Naive thymus-derived CD4-positive, alpha-beta T cell (primary cell): ENCODE data around the gene NAB2. TPM values are rescaled to one million over a fixed set of nuclear protein-coding genes. Genes with fewer than 3 reads are reported as not detected.
A peak's percentile ranks its signal among the peaks of the same experiment; 100 is the strongest.

Source experiments
- ATAC-seq: fragments of 150-1000 bp; cut with Tn5 transposase; 2 replicates; pipeline ENCODE4 v1.10.0; 2021; ENCODE audit warnings: mild to moderate bottlenecking, moderate library complexity
- CTCF ChIA-PET: fragments of 350-600 bp; sonication (Branson Sonifier 250); formaldehyde crosslinking; loops from one replicate; lab custom pipeline; 2021; ENCODE audit warnings: antibody characterized with exemption; lab: Charles Lee
- POLR2A ChIA-PET: fragments of 350-600 bp; sonication (Branson Sonifier 250); formaldehyde crosslinking; loops from one replicate; lab custom pipeline; 2021; ENCODE audit warnings: antibody characterized with exemption, inconsistent platforms; lab: Charles Lee
- DNase-seq, 9 donors: peaks; one replicate each; pipeline versions ENCODE4 v3.0.0 to v3.0.0-alpha.2; 2020 to 2022; ENCODE audit warnings: mixed read lengths in 1 of 9
- H3K27ac ChIP-seq: one replicate; pipeline ENCODE4 v1.7.0; 2013; ENCODE audit warnings: mild to moderate bottlenecking, low read depth, low read length, moderate library complexity
- H3K27me3 ChIP-seq, 2 donors: one replicate each; pipeline ENCODE4 v1.7.0; 2013; ENCODE audit warnings: low read length in 2 of 2, mild to moderate bottlenecking in 2 of 2, moderate library complexity in 2 of 2; ENCODE audit not compliant: control insufficient read depth in 2 of 2, insufficient read depth in 2 of 2
- H3K36me3 ChIP-seq, 3 experiments: 1 replicate in 2 of 3; 2 replicates in 1 of 3; pipeline ENCODE4 v1.7.0; 2013; ENCODE audit warnings: low read length in 3 of 3, mild to moderate bottlenecking in 3 of 3, moderate library complexity in 1 of 3; ENCODE audit not compliant: insufficient read depth in 3 of 3, control insufficient read depth in 2 of 3
- H3K4me1 ChIP-seq, 2 donors: one replicate each; pipeline ENCODE4 v1.7.0; 2013; ENCODE audit warnings: low read length in 2 of 2, mild to moderate bottlenecking in 2 of 2, moderate library complexity in 1 of 2; ENCODE audit not compliant: control insufficient read depth in 2 of 2, insufficient read depth in 2 of 2
- H3K4me3 ChIP-seq: 2 replicates; pipeline ENCODE4 v1.7.0; 2013; ENCODE audit warnings: mild to moderate bottlenecking, low read length
- H3K9me3 ChIP-seq, 3 experiments: 1 replicate in 2 of 3; 2 replicates in 1 of 3; pipeline ENCODE4 v1.7.0; 2013; ENCODE audit warnings: low read length in 3 of 3; ENCODE audit not compliant: control insufficient read depth in 2 of 3
- H3K27ac Mint-ChIP-seq, 9 donors: one replicate each; pipeline ENCODE4 v1.8.0; 2020 to 2022; ENCODE audit warnings: mixed read lengths in 9 of 9, mild to moderate bottlenecking in 8 of 9, moderate library complexity in 5 of 9, inconsistent platforms in 2 of 9
- H3K27me3 Mint-ChIP-seq, 5 donors: one replicate each; pipeline ENCODE4 v1.8.0; 2021 to 2022; ENCODE audit warnings: mixed read lengths in 5 of 5, mild to moderate bottlenecking in 1 of 5
- H3K36me3 Mint-ChIP-seq, 5 donors: one replicate each; pipeline ENCODE4 v1.8.0; 2020 to 2022; ENCODE audit warnings: mixed read lengths in 5 of 5, mild to moderate bottlenecking in 3 of 5, inconsistent platforms in 1 of 5
- H3K4me1 Mint-ChIP-seq, 7 donors: one replicate each; pipeline ENCODE4 v1.8.0; 2020 to 2022; ENCODE audit warnings: mixed read lengths in 7 of 7, mild to moderate bottlenecking in 3 of 7, inconsistent platforms in 1 of 7
- H3K4me3 Mint-ChIP-seq, 10 donors: one replicate each; pipeline ENCODE4 v1.8.0; 2020 to 2022; ENCODE audit warnings: mild to moderate bottlenecking in 10 of 10, mixed read lengths in 10 of 10, moderate library complexity in 6 of 10, inconsistent platforms in 2 of 10
- H3K9me3 Mint-ChIP-seq, 11 donors: one replicate each; pipeline ENCODE4 v1.8.0; 2020 to 2022; ENCODE audit warnings: mixed read lengths in 11 of 11, mild to moderate bottlenecking in 4 of 11, inconsistent platforms in 1 of 11, moderate library complexity in 1 of 11
- intact Hi-C, 2 donors: fragments of 100-400 bp; cut with micrococcal nuclease; formaldehyde crosslinking; loops; one replicate each; pipeline ENCODE4 v1.15.1; 2023
- polyA plus RNA-seq, 2 donors: library from polyadenylated mRNA; unstranded; fragments of 300-500 nt; fragmentation: Illumina TruSeq; gene quantifications; one replicate each; pipeline ENCODE4 v1.2.3, GENCODE V29; 2021
- total RNA-seq, 6 experiments: library from RNA in 5 of 6; stranded (reverse) in 5 of 6; gene quantifications; 1 replicate in 5 of 6; 2 replicates in 1 of 6; pipeline ENCODE4 v1.2.3 and lab custom pipeline; 2021 to 2026

The NAB2 gene
- total and polyA plus RNA-seq, 7 experiments from 2014 or later: 0.46 to 22.4 (median 7.2) TPM

DNA sequence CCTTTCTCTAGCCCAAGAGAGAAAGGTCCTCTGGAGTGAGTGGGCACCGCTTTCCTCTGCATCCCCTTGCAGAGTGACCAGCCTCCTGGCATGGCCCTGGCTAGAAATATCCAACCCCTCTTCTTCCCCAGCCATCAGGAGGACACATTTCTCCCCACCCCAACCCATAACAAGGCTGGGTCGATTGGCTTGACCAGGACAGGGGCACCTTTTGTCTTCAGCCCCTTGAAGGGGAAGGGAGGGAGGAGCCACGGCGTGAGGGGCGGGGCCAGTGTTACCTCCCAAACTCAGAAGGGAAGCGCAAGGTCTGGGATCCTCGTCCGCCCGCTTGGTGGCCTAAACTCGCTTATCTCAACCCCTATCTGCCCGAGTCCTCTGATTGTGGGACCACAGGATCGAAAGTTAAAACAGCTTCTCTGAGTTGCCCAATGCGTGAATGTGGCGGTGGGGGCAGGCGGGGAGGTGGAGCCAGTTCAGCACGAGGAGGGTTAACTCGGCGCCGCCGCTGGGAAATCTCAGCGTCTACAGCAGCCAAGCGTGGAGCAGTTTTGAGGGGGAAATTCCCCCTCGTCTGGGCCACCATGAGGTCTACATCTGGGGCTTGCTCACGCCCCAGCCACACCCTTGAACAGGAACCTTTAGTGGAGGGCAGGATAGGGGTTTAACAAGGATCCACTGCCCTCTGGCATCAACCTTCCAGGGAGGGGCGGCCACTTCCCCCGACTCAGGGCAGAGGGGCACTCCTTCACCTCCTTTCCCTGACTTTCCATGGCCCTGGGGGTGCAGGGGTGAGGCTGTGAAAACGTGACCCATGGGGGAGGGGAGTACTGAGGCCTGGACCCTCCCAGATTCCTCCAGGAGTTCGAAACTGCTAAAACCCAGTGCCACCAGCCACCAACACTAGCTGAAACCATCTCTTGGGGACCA, 21.5 kb downstream of the NAB2 start:
- no peaks in the 10 kb centered on the region for H3K9me3 ChIP-seq
- Mint-ChIP-seq H3K27ac (peak overlapping the region; percentile 93 to 100 (median 97)), H3K4me3 (peak overlapping the region; percentile 89 to 100 (median 98)), H3K27me3 (no peaks in the 10 kb centered on the region), H3K36me3 (peaks cover 8 to 30% (median 11%) of the 10 kb centered on the region in 5 donors), H3K9me3 (peaks cover 0 to 9% (median 0%) of the 10 kb centered on the region in 11 donors), H3K4me1 (peaks cover 43 to 61% (median 47%) of the 10 kb centered on the region in 7 donors)
- H3K4me1 ChIP-seq: peaks cover 12 to 26% of the 10 kb centered on the region in 2 donors
- intact Hi-C loops: loop anchor here (1.0 to 5.0 kb wide), 14 partner anchors 8 to 736 kb away; partner anchors contain the start of genes ATP5F1B (in 1 of the 2), CTDSP2 (in 1 of the 2), DDIT3 (in 1 of the 2) and GLI1 (in 1 of the 2)
- ChIA-PET POLR2A (interaction anchor here (0.5 to 17.1 kb wide), 19 partner anchors 14 to 1180 kb away, joined by 3 to 401 read pairs (median 8); partner anchors contain the start of genes ATP5F1B, DGKA, LRP1 and NAB2), CTCF (interaction anchor here (1.5 to 6.6 kb wide), 13 partner anchors 9 to 357 kb away, joined by 6 to 212 read pairs (median 26); partner anchors contain the start of genes NAB2, NEMP1 and ZBTB39)
- DNase-seq: peak; percentile 36 to 84 (median 43)
- H3K36me3 ChIP-seq: peaks cover 0 to 38% (median 19%) of the 10 kb centered on the region in 3 experiments
- H3K27ac ChIP-seq: peak overlapping the region; percentile 92
- ATAC-seq: peak; percentile 44
- no peaks in the 10 kb centered on the region for H3K27me3 ChIP-seq
- peak overlapping the region; percentile 75 for H3K4me3 ChIP-seq

DNA sequence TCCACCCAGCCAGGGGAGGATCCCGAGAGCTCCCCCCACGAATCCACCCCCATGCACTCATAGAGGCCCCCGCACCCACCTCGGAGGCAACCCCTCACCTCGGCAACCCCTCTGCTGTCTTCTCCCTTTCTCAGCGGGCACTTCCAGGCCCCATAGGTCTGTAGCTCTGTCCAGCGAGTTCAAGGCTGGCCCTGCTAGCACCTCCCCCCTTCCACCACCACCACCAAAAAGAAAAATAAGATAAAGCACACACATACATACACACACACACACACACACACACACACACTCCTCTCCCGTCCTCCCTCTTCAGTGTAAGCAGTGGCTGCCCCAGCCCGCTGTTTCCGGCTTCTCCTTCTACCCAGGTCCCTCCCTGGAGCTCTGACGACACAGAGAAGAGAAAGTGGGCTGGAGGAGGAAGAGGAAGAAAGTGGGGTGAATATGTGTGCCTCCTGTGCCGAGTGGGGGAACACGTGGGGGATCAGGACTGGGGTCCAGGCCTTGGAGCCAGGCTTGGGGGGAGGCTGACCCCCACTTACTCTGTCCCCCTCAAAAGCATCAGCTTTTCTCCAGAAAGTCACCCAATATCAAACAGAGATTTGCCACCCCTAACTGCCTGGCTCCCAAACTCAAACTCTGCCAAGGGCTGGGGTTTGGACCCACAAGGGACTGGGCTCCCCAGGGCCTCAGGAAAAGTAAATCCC, 22.3 kb downstream of the NAB2 start, which contains the start of gene STAT6:
TSS of gene STAT6 (minus strand) at position 332 of the 704 bp plus-strand sequence. CDS start 3,084 bp downstream, outside the sequence.
- no peaks in the 10 kb centered on the region for H3K9me3 ChIP-seq
- DNase-seq: peak; percentile 53 to 94 (median 87)
- peak within 1 kb of the TSS; percentile 93 to 100 (median 97) for H3K27ac Mint-ChIP-seq
- peak within 1 kb of the TSS; percentile 75 for H3K4me3 ChIP-seq
- ChIA-PET CTCF (interaction anchor here (0.6 to 6.6 kb wide), 32 partner anchors 9 to 600 kb away, joined by 3 to 212 read pairs (median 6); partner anchors contain the start of genes NAB2, NEMP1, SHMT2 and ZBTB39), POLR2A (interaction anchor here (0.5 to 17.1 kb wide), 33 partner anchors 11 to 1181 kb away, joined by 3 to 401 read pairs (median 6); partner anchors contain the start of genes ATP5F1B, DGKA, LRP1 and NAB2)
- peaks cover 0 to 30% (median 11%) of the 10 kb centered on the region in 3 experiments for H3K36me3 ChIP-seq
- H3K4me3 Mint-ChIP-seq: peak within 1 kb of the TSS; percentile 89 to 100 (median 98)
- H3K27ac ChIP-seq: peak within 1 kb of the TSS; percentile 92
- peaks cover 12 to 26% of the 10 kb centered on the region in 2 donors for H3K4me1 ChIP-seq
- H3K27me3 Mint-ChIP-seq: no peaks in the 10 kb centered on the region
- peaks cover 41 to 54% (median 46%) of the 10 kb centered on the region in 7 donors for H3K4me1 Mint-ChIP-seq
- peak; percentile 77 for ATAC-seq
- intact Hi-C loops: loop anchor here (1.0 to 5.0 kb wide), 14 partner anchors 9 to 736 kb away; partner anchors contain the start of genes ATP5F1B (in 1 of the 2), CTDSP2 (in 1 of the 2), DDIT3 (in 1 of the 2) and GLI1 (in 1 of the 2)
- no peaks in the 10 kb centered on the region for H3K27me3 ChIP-seq
- H3K9me3 Mint-ChIP-seq: peaks cover 0 to 9% (median 0%) of the 10 kb centered on the region in 11 donors
- peaks cover 7 to 25% (median 11%) of the 10 kb centered on the region in 5 donors for H3K36me3 Mint-ChIP-seq

DNA sequence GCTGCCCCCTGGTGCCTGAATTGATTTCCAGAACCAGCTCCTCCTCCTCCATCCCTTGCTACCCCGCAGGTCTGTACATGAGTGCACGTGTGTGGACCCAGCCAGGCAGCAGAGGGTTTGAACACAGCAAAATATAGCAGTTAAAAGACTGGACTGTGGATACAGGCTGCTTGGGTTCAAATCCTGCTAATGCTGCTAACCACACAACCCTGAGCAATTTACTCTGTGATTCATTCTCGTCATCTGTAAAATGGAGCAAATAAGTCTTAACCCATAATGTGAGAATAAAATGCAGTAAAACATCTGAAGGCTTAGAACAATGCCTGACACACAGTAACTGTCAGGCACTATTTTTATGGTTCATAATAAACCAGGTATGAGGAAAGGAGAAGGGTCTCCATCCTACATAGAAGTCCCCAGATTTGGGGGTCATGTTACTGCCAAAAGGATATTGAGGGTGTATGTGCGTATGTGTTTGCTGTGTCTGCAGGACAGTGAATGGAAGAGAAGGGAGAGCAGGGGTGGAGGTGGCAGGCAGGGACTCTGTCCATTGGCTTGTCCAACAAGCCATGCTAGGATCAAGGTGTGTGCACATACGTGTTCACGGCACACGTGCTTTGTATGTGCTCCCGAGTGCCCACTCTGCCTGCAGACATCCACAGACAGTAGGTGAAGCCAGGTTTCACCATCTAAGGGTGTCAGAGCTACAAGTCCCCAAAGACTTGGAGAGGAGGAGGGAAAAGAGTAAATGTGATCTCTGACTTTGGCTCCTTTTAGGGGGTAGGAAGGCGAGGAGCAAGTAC, 23.8 kb downstream of the NAB2 start:
- H3K27ac ChIP-seq: peak overlapping the region; percentile 92
- peaks cover 0 to 5% (median 0%) of the 10 kb centered on the region in 5 donors for H3K27me3 Mint-ChIP-seq
- H3K27me3 ChIP-seq: no peaks in the 10 kb centered on the region
- peaks cover 0 to 15% (median 0%) of the 10 kb centered on the region in 3 experiments for H3K36me3 ChIP-seq
- H3K36me3 Mint-ChIP-seq: peaks cover 0 to 13% (median 5%) of the 10 kb centered on the region in 5 donors
- ATAC-seq: no peak
- peaks cover 26 to 39% (median 31%) of the 10 kb centered on the region in 7 donors for H3K4me1 Mint-ChIP-seq
- no peaks in the 10 kb centered on the region for H3K9me3 ChIP-seq
- POLR2A ChIA-PET: interaction anchor here (0.6 to 17.1 kb wide), 29 partner anchors 12 to 596 kb away, joined by 3 to 401 read pairs (median 6); partner anchors contain the start of genes LRP1, NAB2, NACA and NEMP1
- peak overlapping the region; percentile 93 to 100 (median 97) for H3K27ac Mint-ChIP-seq
- peaks cover 0 to 9% (median 0%) of the 10 kb centered on the region in 11 donors for H3K9me3 Mint-ChIP-seq
- no peak for DNase-seq
- H3K4me3 ChIP-seq: peak overlapping the region; percentile 75
- H3K4me1 ChIP-seq: peaks cover 12 to 21% of the 10 kb centered on the region in 2 donors
- peak overlapping the region; percentile 89 to 100 (median 98) for H3K4me3 Mint-ChIP-seq
- intact Hi-C loops: loop anchor here (1.0 to 5.0 kb wide), 16 partner anchors 16 to 630 kb away; partner anchors contain the start of genes ATP5F1B (in 1 of the 2), DDIT3 (in 1 of the 2), GLI1 (in 1 of the 2) and INHBE (in 1 of the 2)
- CTCF ChIA-PET: interaction anchor here (0.6 to 6.6 kb wide), 36 partner anchors 9 to 891 kb away, joined by 3 to 212 read pairs (median 6); partner anchors contain the start of genes LRP1, NAB2, NEMP1 and RNF41

DNA sequence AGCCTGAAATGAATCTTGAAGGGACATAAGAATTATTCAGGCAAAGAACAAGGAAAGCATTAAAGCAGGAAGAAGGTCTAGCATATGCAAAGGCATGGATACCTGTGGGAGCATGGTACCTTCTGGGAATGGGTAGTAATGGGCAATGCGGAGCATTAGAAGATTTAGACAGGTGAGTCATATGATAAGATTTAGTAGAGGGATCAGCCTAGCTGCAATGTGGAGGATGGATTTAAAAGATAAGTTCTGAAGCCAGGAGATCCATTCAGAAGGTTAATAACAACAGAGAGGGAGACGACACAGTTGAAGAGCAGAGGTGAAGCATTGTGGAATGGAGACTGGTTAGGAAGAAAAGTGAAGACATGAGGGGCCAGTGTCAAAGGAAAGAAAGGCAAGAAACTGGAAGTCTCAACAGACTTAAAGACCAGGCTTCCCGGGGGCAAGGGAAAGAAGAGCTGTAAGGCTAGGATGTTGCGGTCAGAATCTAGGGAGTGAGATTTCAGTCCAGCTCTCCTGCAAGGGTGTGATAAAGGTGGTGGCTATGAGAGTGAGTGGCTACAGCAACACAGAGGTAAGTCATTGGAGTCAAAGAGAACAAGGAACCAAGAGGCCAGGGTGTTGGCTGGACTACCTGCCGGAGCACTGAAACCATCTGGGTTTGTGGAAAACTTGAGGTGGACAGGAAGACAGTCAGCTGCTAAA, 27.8 kb downstream of the NAB2 start:
- ChIA-PET CTCF (interaction anchor here (0.6 to 2.8 kb wide), 5 partner anchors 8 to 365 kb away, joined by 3 to 12 read pairs (median 7); no protein-coding TSS in a partner anchor), POLR2A (interaction anchor here (0.6 to 1.4 kb wide), 4 partner anchors 14 to 53 kb away, joined by 3 to 5 read pairs (median 4); no protein-coding TSS in a partner anchor)
- H3K9me3 Mint-ChIP-seq: peaks cover 0 to 6% (median 0%) of the 10 kb centered on the region in 11 donors
- DNase-seq (no peak), ATAC-seq (no peak)
- peaks cover 7 to 15% (median 12%) of the 10 kb centered on the region in 7 donors for H3K4me1 Mint-ChIP-seq
- no peak overlapping the region for H3K27ac ChIP-seq
- H3K27ac Mint-ChIP-seq: no peak overlapping the region
- no peaks in the 10 kb centered on the region for H3K9me3 ChIP-seq
- no peak overlapping the region for H3K4me3 ChIP-seq
- no peak overlapping the region for H3K4me3 Mint-ChIP-seq
- intact Hi-C loops: no loop called here
- H3K36me3 ChIP-seq: no peaks in the 10 kb centered on the region
- no peaks in the 10 kb centered on the region for H3K4me1 ChIP-seq
- H3K27me3 Mint-ChIP-seq: peaks cover 0 to 5% (median 0%) of the 10 kb centered on the region in 5 donors
- peaks cover 0 to 4% (median 0%) of the 10 kb centered on the region in 5 donors for H3K36me3 Mint-ChIP-seq
- no peaks in the 10 kb centered on the region for H3K27me3 ChIP-seq
